HepG2 (cell line): ENCODE data around the gene IRX2. TPM values are rescaled to one million over a fixed set of nuclear protein-coding genes. Genes with fewer than 3 reads are reported as not detected.

Source experiments
- ATAC-seq: fragments of 200-7000 bp; cut with Tn5 transposase; 3 replicates; pipeline ENCODE4 v1.9.1; 2020; ENCODE audit warnings: mild to moderate bottlenecking, moderate library complexity
- BruUV-seq: library from RNA; stranded (reverse); fragments of 400-500 nt; replicated peaks from 2 replicates; lab custom pipeline; 2021; lab: Mats Ljungman, UMichigan
- CTCF ChIA-PET: fragments of 300-600 bp; formaldehyde crosslinking; extraction: SDS; loops from one replicate; lab custom pipeline; 2021; ENCODE audit warnings: low total read pairs, inconsistent platforms, low intra/inter-chr PET ratio; lab: Yijun Ruan, JAX
- POLR2A ChIA-PET: fragments of 350-600 bp; sonication (Branson Sonifier 250); formaldehyde crosslinking; loops from one replicate; lab custom pipeline; 2020; ENCODE audit warnings: antibody characterized with exemption, inconsistent platforms; lab: Yijun Ruan, JAX
- DNase-seq: peaks from one replicate; pipeline ENCODE4 v3.0.0-alpha.2; 2015; ENCODE audit warnings: low spot score
- FAIRE-seq: peaks from 3 replicates; lab custom pipeline; 2011; peaks lifted over from hg19 to GRCh38; lab: Jason Lieb, UNC
- H2AFZ ChIP-seq: one replicate; pipeline ENCODE4 v1.6.1; 2011; ENCODE audit warnings: low read length, inconsistent platforms
- H3K27ac ChIP-seq: fragments of 300-600 bp; 3 replicates; pipeline ENCODE4 v1.8.0; 2011; ENCODE audit warnings: mixed run types, mild to moderate bottlenecking, mixed read lengths, low read length, inconsistent platforms; ENCODE audit not compliant: insufficient read depth; ENCODE audit errors: extremely low read length
- H3K27me3 ChIP-seq, 2 experiments: fragments of 200-600 bp in 1 of 2; 2 replicates in 1 of 2; 3 replicates in 1 of 2; pipeline versions ENCODE4 v1.6.0 to v1.8.0; 2011; ENCODE audit warnings: low read length in 2 of 2, mild to moderate bottlenecking in 2 of 2, moderate library complexity in 2 of 2, inconsistent platforms in 1 of 2; ENCODE audit not compliant: insufficient read depth in 2 of 2, control insufficient read depth in 1 of 2
- H3K36me3 ChIP-seq, 2 experiments: fragments of 200-600 bp in 1 of 2; replicated peaks in 1 of 2; 2 replicates in 1 of 2; 3 replicates in 1 of 2; pipeline versions ENCODE4 v1.5.1 to v1.8.0; 2011; ENCODE audit warnings: low read length in 2 of 2, inconsistent platforms in 1 of 2; ENCODE audit not compliant: insufficient read depth in 2 of 2, control insufficient read depth in 1 of 2
- H3K4me1 ChIP-seq: 2 replicates; pipeline ENCODE4 v1.5.1; 2012; ENCODE audit warnings: low read length, inconsistent platforms; ENCODE audit not compliant: insufficient read depth
- H3K4me2 ChIP-seq: 2 replicates; pipeline ENCODE4 v1.6.0; 2011; ENCODE audit warnings: low read depth, low read length, inconsistent platforms
- H3K4me3 ChIP-seq, 3 experiments: fragments of 200-600 bp in 1 of 3; sonication (generic), shearing (Covaris generic) in 1 of 3; replicated peaks in 1 of 3; 2 replicates each; pipeline ENCODE4 v1.5.1; 2011 to 2016; ENCODE audit warnings: low read length in 3 of 3, inconsistent platforms in 2 of 3, low read depth in 2 of 3, mild to moderate bottlenecking in 2 of 3, control low read depth in 1 of 3, mixed read lengths in 1 of 3; ENCODE audit not compliant: insufficient read depth in 1 of 3
- H3K79me2 ChIP-seq: one replicate; pipeline ENCODE4 v1.6.1; 2011; ENCODE audit warnings: low read length, inconsistent platforms; ENCODE audit not compliant: insufficient read depth
- H3K9ac ChIP-seq: 2 replicates; pipeline ENCODE4 v1.6.0; 2011; ENCODE audit warnings: mild to moderate bottlenecking, low read depth, low read length, inconsistent platforms; ENCODE audit not compliant: insufficient read depth
- H3K9me3 ChIP-seq: 2 replicates; pipeline ENCODE4 v1.5.1; 2012; ENCODE audit warnings: mild to moderate bottlenecking, low read length
- H4K20me1 ChIP-seq: 2 replicates; pipeline ENCODE4 v1.6.0; 2011; ENCODE audit warnings: inconsistent platforms, mild to moderate bottlenecking, low read length, moderate library complexity; ENCODE audit not compliant: insufficient read depth
- KAT2B ChIP-seq: fragments of 150-350 bp; IDR thresholded peaks from 2 replicates; pipeline ENCODE4 v1.6.1; 2014; ENCODE audit warnings: low read depth, low read length, borderline replicate concordance
- MAF1 ChIP-seq: sonication (generic); formaldehyde crosslinking; IDR thresholded peaks from 2 replicates; pipeline ENCODE4 v1.5.0; 2020; ENCODE audit warnings: missing genetic modification reagents, borderline replicate concordance
- MTA1 ChIP-seq: sonication (generic); formaldehyde crosslinking; IDR thresholded peaks from 2 replicates; pipeline ENCODE4 v1.4.0; 2020; ENCODE audit warnings: missing genetic modification reagents, mild to moderate bottlenecking, borderline replicate concordance
- PHF20 ChIP-seq: sonication (generic); formaldehyde crosslinking; IDR thresholded peaks from 2 replicates; pipeline ENCODE4 v1.5.0; 2020; ENCODE audit warnings: mild to moderate bottlenecking, missing genetic modification reagents
- SRF ChIP-seq: IDR thresholded peaks from 2 replicates; pipeline ENCODE4 v1.6.1; 2011; ENCODE audit warnings: mild to moderate bottlenecking, low read depth, low read length, moderate library complexity
- SSRP1 ChIP-seq: IDR thresholded peaks from 2 replicates; pipeline ENCODE4 v1.6.1; 2016; ENCODE audit warnings: control low read depth
- TERF1 ChIP-seq: sonication (generic); formaldehyde crosslinking; IDR thresholded peaks from 2 replicates; pipeline ENCODE4 v1.8.0; 2022; ENCODE audit warnings: mild to moderate bottlenecking, missing genetic modification reagents, moderate library complexity
- THAP9 ChIP-seq: sonication (generic); formaldehyde crosslinking; IDR thresholded peaks from 2 replicates; pipeline ENCODE4; 2020; ENCODE audit warnings: missing genetic modification reagents, mild to moderate bottlenecking, borderline replicate concordance
- YEATS4 ChIP-seq: sonication (generic); formaldehyde crosslinking; IDR thresholded peaks from 2 replicates; pipeline ENCODE4 v1.4.0; 2020; ENCODE audit warnings: missing genetic modification reagents, borderline replicate concordance
- ZBTB44 ChIP-seq: sonication (generic); formaldehyde crosslinking; IDR thresholded peaks from 2 replicates; pipeline ENCODE4 v1.4.0; 2020; ENCODE audit warnings: missing genetic modification reagents
- ZKSCAN1 ChIP-seq: fragments of 150-350 bp; IDR thresholded peaks from 2 replicates; pipeline ENCODE4 v1.6.1; 2014; ENCODE audit warnings: low read length
- ZNF101 ChIP-seq: sonication (generic); formaldehyde crosslinking; IDR thresholded peaks from 2 replicates; pipeline ENCODE4 v1.4.0; 2020; ENCODE audit warnings: mild to moderate bottlenecking, low read depth, missing genetic modification reagents, borderline replicate concordance
- ZNF124 ChIP-seq: sonication (generic); formaldehyde crosslinking; IDR thresholded peaks from 2 replicates; pipeline ENCODE4 v1.4.0; 2020; ENCODE audit warnings: missing genetic modification reagents
- WGBS: methylation state at CpG from one replicate; pipeline ENCODE4 v1.1.6; 2017; ENCODE audit warnings: low lambda C conversion rate; 5-methylcytosine and 5-hydroxymethylcytosine counted together
- in situ Hi-C: cut with HindIII; loops from 2 replicates; pipeline ENCODE4 v1.10.0; 2017; ENCODE audit warnings: low pct_unique_long_range_greater_than_20kb; ENCODE audit not compliant: extremely low pct_ligation_motif_present
- intact Hi-C: fragments of 100-400 bp; cut with micrococcal nuclease; formaldehyde crosslinking; loops from one replicate; pipeline ENCODE4 v1.10.0; 2022; ENCODE audit not compliant: unreplicated experiment
- polyA plus RNA-seq, 8 experiments: library from polyadenylated mRNA; depleted of rRNA in 3 of 8; stranded (reverse) in 7 of 8; unstranded in 1 of 8; fragments of >200 nt; fragmentation: Illumina TruSeq in 4 of 8; extraction: Trizol in 4 of 8; gene quantifications; 2 replicates each; pipeline versions ENCODE4 v1.2.1 to v1.2.3, GENCODE V29; 2011 to 2016; ENCODE audit warnings: low read depth in 4 of 8, missing spikeins in 1 of 8, mixed read lengths in 1 of 8; ENCODE audit not compliant: insufficient read depth in 1 of 8
- total RNA-seq, 5 experiments: library from RNA; depleted of rRNA; stranded (reverse); fragments of >200 nt; fragmentation: Illumina TruSeq; extraction: Trizol; gene quantifications; 2 replicates each; pipeline ENCODE4 v1.2.3, GENCODE V29; 2016; ENCODE audit warnings: low read depth in 1 of 5
- TF ChIP-seq, protein P1 (sequence below): sonication (generic); formaldehyde crosslinking; conservative IDR thresholded peaks from 2 replicates; pipeline ENCODE4 v1.4.0; 2020; ENCODE audit warnings: missing genetic modification reagents
- TF ChIP-seq, protein P2 (sequence below): sonication (generic); formaldehyde crosslinking; IDR thresholded peaks from 2 replicates; pipeline ENCODE4 v1.4.0; 2020; ENCODE audit warnings: missing genetic modification reagents, mild to moderate bottlenecking, borderline replicate concordance

IRX2 gene
- total and polyA plus RNA-seq, 2 of the 13 experiments (the other 11 are each of a cell fraction or from before 2014, with no cell fraction given): not detected

- ChIA-PET POLR2A (no interaction called here), CTCF (no interaction called here)
- no peak overlapping the region for H2AFZ ChIP-seq
- no peak for DNase-seq
- no peaks in the 10 kb centered on the region; the same call in 1 of the 2 replicates for H3K9me3 ChIP-seq
- no TSS peak for BruUV-seq
- no peak for TF ChIP-seq KAT2B
- TF ChIP-seq TERF1 (CRISPR knock-in tag): no peak
- no peak for TF ChIP-seq THAP9 (CRISPR knock-in tag)
- TF ChIP-seq SRF: no peak
- TF ChIP-seq MAF1 (CRISPR knock-in tag): no peak
- TF ChIP-seq PHF20: no peak
- no peak for TF ChIP-seq ZNF124
- no peak for TF ChIP-seq ZNF101 (CRISPR knock-in tag)
- TF ChIP-seq, protein P1, sequence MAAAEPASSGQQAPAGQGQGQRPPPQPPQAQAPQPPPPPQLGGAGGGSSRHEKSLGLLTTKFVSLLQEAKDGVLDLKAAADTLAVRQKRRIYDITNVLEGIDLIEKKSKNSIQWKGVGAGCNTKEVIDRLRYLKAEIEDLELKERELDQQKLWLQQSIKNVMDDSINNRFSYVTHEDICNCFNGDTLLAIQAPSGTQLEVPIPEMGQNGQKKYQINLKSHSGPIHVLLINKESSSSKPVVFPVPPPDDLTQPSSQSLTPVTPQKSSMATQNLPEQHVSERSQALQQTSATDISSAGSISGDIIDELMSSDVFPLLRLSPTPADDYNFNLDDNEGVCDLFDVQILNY (CRISPR knock-in tag): no peak
- TF ChIP-seq MTA1 (CRISPR knock-in tag): no peak
- no peak for TF ChIP-seq SSRP1 (CRISPR knock-in tag)
- TF ChIP-seq ZBTB44: no peak
- TF ChIP-seq YEATS4: no peak
- TF ChIP-seq, protein P2, sequence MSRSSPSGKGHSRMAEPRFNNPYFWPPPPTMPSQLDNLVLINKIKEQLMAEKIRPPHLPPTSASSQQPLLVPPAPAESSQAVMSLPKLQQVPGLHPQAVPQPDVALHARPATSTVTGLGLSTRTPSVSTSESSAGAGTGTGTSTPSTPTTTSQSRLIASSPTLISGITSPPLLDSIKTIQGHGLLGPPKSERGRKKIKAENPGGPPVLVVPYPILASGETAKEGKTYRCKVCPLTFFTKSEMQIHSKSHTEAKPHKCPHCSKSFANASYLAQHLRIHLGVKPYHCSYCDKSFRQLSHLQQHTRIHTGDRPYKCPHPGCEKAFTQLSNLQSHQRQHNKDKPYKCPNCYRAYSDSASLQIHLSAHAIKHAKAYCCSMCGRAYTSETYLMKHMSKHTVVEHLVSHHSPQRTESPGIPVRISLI (CRISPR knock-in tag): no peak
- no peak for TF ChIP-seq ZKSCAN1
- H3K36me3 ChIP-seq: no peaks in the 10 kb centered on the region
- no peak overlapping the region for H3K4me3 ChIP-seq
- H3K9ac ChIP-seq: no peak overlapping the region
- no peak overlapping the region for H3K27ac ChIP-seq
- no peak for ATAC-seq
- in situ Hi-C loops: loop anchor here (25.0 kb wide), 1 partner anchor 534 kb away; no protein-coding TSS in a partner anchor
- 1% methylated on average over 3 of the region's 3 CpGs for WGBS
- no peak for FAIRE-seq
- intact Hi-C loops: no loop called here
- H3K27me3 ChIP-seq: no peaks in the 10 kb centered on the region
- no peaks in the 10 kb centered on the region for H3K4me1 ChIP-seq
- no peak overlapping the region for H3K4me2 ChIP-seq
- no peaks in the 10 kb centered on the region for H4K20me1 ChIP-seq
- H3K79me2 ChIP-seq: no peaks in the 10 kb centered on the region
Observed at GRCh38 chr5:2746561-2747032, 4.9 kb downstream of the IRX2 start.
